Naive thymus-derived CD4-positive, alpha-beta T cell (primary cell): ENCODE measurements around the gene TRAPPC11. TPM values are rescaled to one million over a fixed set of nuclear protein-coding genes. Genes with fewer than 3 reads are reported as not detected.
A peak's percentile ranks its signal among the peaks of the same experiment; 100 is the strongest.

Experiments used
- ATAC-seq: fragments of 150-1000 bp; cut with Tn5 transposase; 2 replicates; pipeline ENCODE4 v1.10.0; 2021; ENCODE audit warnings: mild to moderate bottlenecking, moderate library complexity
- CTCF ChIA-PET: fragments of 350-600 bp; sonication (Branson Sonifier 250); formaldehyde crosslinking; loops from one replicate; lab custom pipeline; 2021; ENCODE audit warnings: antibody characterized with exemption; lab: Charles Lee
- POLR2A ChIA-PET: fragments of 350-600 bp; sonication (Branson Sonifier 250); formaldehyde crosslinking; loops from one replicate; lab custom pipeline; 2021; ENCODE audit warnings: antibody characterized with exemption, inconsistent platforms; lab: Charles Lee
- DNase-seq, 9 donors: peaks; one replicate each; pipeline versions ENCODE4 v3.0.0 to v3.0.0-alpha.2; 2020 to 2022; ENCODE audit warnings: mixed read lengths in 1 of 9
- H3K27ac ChIP-seq: one replicate; pipeline ENCODE4 v1.7.0; 2013; ENCODE audit warnings: mild to moderate bottlenecking, low read depth, low read length, moderate library complexity
- H3K27me3 ChIP-seq, 2 donors: one replicate each; pipeline ENCODE4 v1.7.0; 2013; ENCODE audit warnings: low read length in 2 of 2, mild to moderate bottlenecking in 2 of 2, moderate library complexity in 2 of 2; ENCODE audit not compliant: control insufficient read depth in 2 of 2, insufficient read depth in 2 of 2
- H3K36me3 ChIP-seq, 3 experiments: 1 replicate in 2 of 3; 2 replicates in 1 of 3; pipeline ENCODE4 v1.7.0; 2013; ENCODE audit warnings: low read length in 3 of 3, mild to moderate bottlenecking in 3 of 3, moderate library complexity in 1 of 3; ENCODE audit not compliant: insufficient read depth in 3 of 3, control insufficient read depth in 2 of 3
- H3K4me1 ChIP-seq, 2 donors: one replicate each; pipeline ENCODE4 v1.7.0; 2013; ENCODE audit warnings: low read length in 2 of 2, mild to moderate bottlenecking in 2 of 2, moderate library complexity in 1 of 2; ENCODE audit not compliant: control insufficient read depth in 2 of 2, insufficient read depth in 2 of 2
- H3K4me3 ChIP-seq: 2 replicates; pipeline ENCODE4 v1.7.0; 2013; ENCODE audit warnings: mild to moderate bottlenecking, low read length
- H3K9me3 ChIP-seq, 3 experiments: 1 replicate in 2 of 3; 2 replicates in 1 of 3; pipeline ENCODE4 v1.7.0; 2013; ENCODE audit warnings: low read length in 3 of 3; ENCODE audit not compliant: control insufficient read depth in 2 of 3
- H3K27ac Mint-ChIP-seq, 9 donors: one replicate each; pipeline ENCODE4 v1.8.0; 2020 to 2022; ENCODE audit warnings: mixed read lengths in 9 of 9, mild to moderate bottlenecking in 8 of 9, moderate library complexity in 5 of 9, inconsistent platforms in 2 of 9
- H3K27me3 Mint-ChIP-seq, 5 donors: one replicate each; pipeline ENCODE4 v1.8.0; 2021 to 2022; ENCODE audit warnings: mixed read lengths in 5 of 5, mild to moderate bottlenecking in 1 of 5
- H3K36me3 Mint-ChIP-seq, 5 donors: one replicate each; pipeline ENCODE4 v1.8.0; 2020 to 2022; ENCODE audit warnings: mixed read lengths in 5 of 5, mild to moderate bottlenecking in 3 of 5, inconsistent platforms in 1 of 5
- H3K4me1 Mint-ChIP-seq, 7 donors: one replicate each; pipeline ENCODE4 v1.8.0; 2020 to 2022; ENCODE audit warnings: mixed read lengths in 7 of 7, mild to moderate bottlenecking in 3 of 7, inconsistent platforms in 1 of 7
- H3K4me3 Mint-ChIP-seq, 10 donors: one replicate each; pipeline ENCODE4 v1.8.0; 2020 to 2022; ENCODE audit warnings: mild to moderate bottlenecking in 10 of 10, mixed read lengths in 10 of 10, moderate library complexity in 6 of 10, inconsistent platforms in 2 of 10
- H3K9me3 Mint-ChIP-seq, 11 donors: one replicate each; pipeline ENCODE4 v1.8.0; 2020 to 2022; ENCODE audit warnings: mixed read lengths in 11 of 11, mild to moderate bottlenecking in 4 of 11, inconsistent platforms in 1 of 11, moderate library complexity in 1 of 11
- intact Hi-C, 2 donors: fragments of 100-400 bp; cut with micrococcal nuclease; formaldehyde crosslinking; loops; one replicate each; pipeline ENCODE4 v1.15.1; 2023
- polyA plus RNA-seq, 2 donors: library from polyadenylated mRNA; unstranded; fragments of 300-500 nt; fragmentation: Illumina TruSeq; gene quantifications; one replicate each; pipeline ENCODE4 v1.2.3, GENCODE V29; 2021
- total RNA-seq, 6 experiments: library from RNA in 5 of 6; stranded (reverse) in 5 of 6; gene quantifications; 1 replicate in 5 of 6; 2 replicates in 1 of 6; pipeline ENCODE4 v1.2.3 and lab custom pipeline; 2021 to 2026

The TRAPPC11 gene
- total and polyA plus RNA-seq, 7 experiments from 2014 or later = 20.1 to 48.8 (median 33.6) TPM

- H3K36me3 ChIP-seq = peaks cover 0 to 35% (median 4%) of the 10 kb centered on the region in 3 experiments
Observed at GRCh38 chr4:183675625-183676024, 16.5 kb downstream of the TRAPPC11 start.

GRCh38 chr4:183681119-183681518 is 22.0 kb downstream of the TRAPPC11 start:
- no peaks in the 10 kb centered on the region for H3K4me1 ChIP-seq
- no peaks in the 10 kb centered on the region for H3K27me3 ChIP-seq
- Mint-ChIP-seq H3K27me3 (no peaks in the 10 kb centered on the region), H3K9me3 (no peaks in the 10 kb centered on the region), H3K27ac (no peak overlapping the region), H3K4me3 (no peak overlapping the region), H3K36me3 (peaks cover 0 to 35% (median 17%) of the 10 kb centered on the region in 5 donors), H3K4me1 (peaks cover 0 to 6% (median 0%) of the 10 kb centered on the region in 7 donors)
- no peak overlapping the region for H3K4me3 ChIP-seq
- no peak overlapping the region for H3K27ac ChIP-seq
- ChIA-PET POLR2A (no interaction called here), CTCF (no interaction called here)
- DNase-seq = no peak
- H3K36me3 ChIP-seq = peaks cover 13 to 45% (median 13%) of the 10 kb centered on the region in 3 experiments
- ATAC-seq = no peak
- no peaks in the 10 kb centered on the region for H3K9me3 ChIP-seq
- intact Hi-C loops = no loop called here

More at GRCh38 chr4:183675625-183676024, 16.5 kb downstream of the TRAPPC11 start:
- ChIA-PET POLR2A (no interaction called here), CTCF (no interaction called here)
- peaks cover 0 to 8% (median 3%) of the 10 kb centered on the region in 7 donors for H3K4me1 Mint-ChIP-seq
- ATAC-seq (no peak), DNase-seq (no peak)
- no peaks in the 10 kb centered on the region for H3K4me1 ChIP-seq
- H3K27me3 Mint-ChIP-seq = no peaks in the 10 kb centered on the region
- H3K4me3 Mint-ChIP-seq = no peak overlapping the region
- H3K4me3 ChIP-seq = no peak overlapping the region
- intact Hi-C loops = no loop called here
- no peak overlapping the region for H3K27ac Mint-ChIP-seq
- peaks cover 0 to 40% (median 14%) of the 10 kb centered on the region in 5 donors for H3K36me3 Mint-ChIP-seq
- no peaks in the 10 kb centered on the region for H3K27me3 ChIP-seq
- no peak overlapping the region for H3K27ac ChIP-seq
- H3K9me3 ChIP-seq = no peaks in the 10 kb centered on the region
- no peaks in the 10 kb centered on the region for H3K9me3 Mint-ChIP-seq

GRCh38 chr4:183686461-183686860 is 27.4 kb downstream of the TRAPPC11 start:
- ChIA-PET POLR2A (no interaction called here), CTCF (interaction anchor here (0.6 kb wide), 2 partner anchors 38 to 215 kb away, joined by 3 read pairs; no protein-coding TSS in a partner anchor)
- Histone ChIP-seq H3K9me3 (no peaks in the 10 kb centered on the region), H3K36me3 (peaks cover 9 to 52% (median 19%) of the 10 kb centered on the region in 3 experiments), H3K4me1 (no peaks in the 10 kb centered on the region), H3K4me3 (no peak overlapping the region), H3K27ac (no peak overlapping the region), H3K27me3 (no peaks in the 10 kb centered on the region)
- Mint-ChIP-seq H3K9me3 (no peaks in the 10 kb centered on the region), H3K27me3 (no peaks in the 10 kb centered on the region), H3K36me3 (peaks cover 4 to 53% (median 31%) of the 10 kb centered on the region in 5 donors), H3K4me1 (peaks cover 0 to 5% (median 3%) of the 10 kb centered on the region in 7 donors), H3K27ac (no peak overlapping the region), H3K4me3 (no peak overlapping the region)
- no peak for DNase-seq
- intact Hi-C loops = no loop called here
- ATAC-seq = no peak

GRCh38 chr4:183688216-183688615 is 29.1 kb downstream of the TRAPPC11 start:
- POLR2A ChIA-PET = no interaction called here
- DNase-seq = no peak
- H3K4me1 Mint-ChIP-seq = peaks cover 0 to 5% (median 3%) of the 10 kb centered on the region in 7 donors
- Histone ChIP-seq H3K4me1 (no peaks in the 10 kb centered on the region), H3K27ac (no peak overlapping the region), H3K27me3 (no peaks in the 10 kb centered on the region), H3K4me3 (no peak overlapping the region), H3K36me3 (peaks cover 13 to 60% (median 19%) of the 10 kb centered on the region in 3 experiments), H3K9me3 (no peaks in the 10 kb centered on the region)
- H3K4me3 Mint-ChIP-seq = no peak overlapping the region
- CTCF ChIA-PET = no interaction called here
- no peaks in the 10 kb centered on the region for H3K27me3 Mint-ChIP-seq
- intact Hi-C loops = no loop called here
- H3K36me3 Mint-ChIP-seq = peaks cover 8 to 57% (median 38%) of the 10 kb centered on the region in 5 donors
- H3K27ac Mint-ChIP-seq = peak overlapping the region in 1 of 9 donors; percentile 12
- H3K9me3 Mint-ChIP-seq = no peaks in the 10 kb centered on the region
- no peak for ATAC-seq

GRCh38 chr4:183691006-183691405 is 31.9 kb downstream of the TRAPPC11 start:
- no peak overlapping the region for H3K27ac Mint-ChIP-seq
- Histone ChIP-seq H3K4me3 (no peak overlapping the region), H3K9me3 (no peaks in the 10 kb centered on the region), H3K36me3 (peaks cover 4 to 58% (median 6%) of the 10 kb centered on the region in 3 experiments), H3K4me1 (no peaks in the 10 kb centered on the region), H3K27ac (no peak overlapping the region), H3K27me3 (no peaks in the 10 kb centered on the region)
- H3K36me3 Mint-ChIP-seq = peaks cover 14 to 58% (median 43%) of the 10 kb centered on the region in 5 donors
- H3K9me3 Mint-ChIP-seq = no peaks in the 10 kb centered on the region
- H3K4me1 Mint-ChIP-seq = peaks cover 0 to 5% (median 3%) of the 10 kb centered on the region in 7 donors
- no peaks in the 10 kb centered on the region for H3K27me3 Mint-ChIP-seq
- ATAC-seq (no peak), DNase-seq (no peak)
- ChIA-PET CTCF (no interaction called here), POLR2A (no interaction called here)
- intact Hi-C loops = no loop called here
- no peak overlapping the region for H3K4me3 Mint-ChIP-seq

GRCh38 chr4:183691897-183692296 is 32.8 kb downstream of the TRAPPC11 start:
- CTCF ChIA-PET = no interaction called here
- H3K9me3 Mint-ChIP-seq = no peaks in the 10 kb centered on the region
- Histone ChIP-seq H3K27ac (no peak overlapping the region), H3K36me3 (peaks cover 0 to 56% (median 4%) of the 10 kb centered on the region in 3 experiments), H3K9me3 (no peaks in the 10 kb centered on the region), H3K27me3 (no peaks in the 10 kb centered on the region), H3K4me1 (no peaks in the 10 kb centered on the region), H3K4me3 (no peak overlapping the region)
- H3K4me3 Mint-ChIP-seq = no peak overlapping the region
- no peak overlapping the region for H3K27ac Mint-ChIP-seq
- DNase-seq (no peak), ATAC-seq (no peak)
- peaks cover 14 to 60% (median 39%) of the 10 kb centered on the region in 5 donors for H3K36me3 Mint-ChIP-seq
- POLR2A ChIA-PET = no interaction called here
- intact Hi-C loops = no loop called here
- no peaks in the 10 kb centered on the region for H3K27me3 Mint-ChIP-seq
- H3K4me1 Mint-ChIP-seq = peaks cover 0 to 5% (median 1%) of the 10 kb centered on the region in 7 donors

- ATAC-seq = no peak
- CTCF ChIA-PET = no interaction called here
- peak overlapping the region in 2 of 9 donors; percentile 0 to 49 for H3K27ac Mint-ChIP-seq
Observed at GRCh38 chr4:183698909-183699308, 39.8 kb downstream of the TRAPPC11 start.

More at GRCh38 chr4:183698909-183699308, 39.8 kb downstream of the TRAPPC11 start:
- DNase-seq = no peak
- intact Hi-C loops = no loop called here
- Mint-ChIP-seq H3K4me3 (no peak overlapping the region), H3K27me3 (no peaks in the 10 kb centered on the region), H3K36me3 (peaks cover 33 to 70% (median 49%) of the 10 kb centered on the region in 5 donors), H3K9me3 (no peaks in the 10 kb centered on the region), H3K4me1 (peaks cover 0 to 4% (median 0%) of the 10 kb centered on the region in 7 donors)
- H3K9me3 ChIP-seq = no peaks in the 10 kb centered on the region
- no peaks in the 10 kb centered on the region for H3K4me1 ChIP-seq
- no peaks in the 10 kb centered on the region for H3K27me3 ChIP-seq
- H3K36me3 ChIP-seq = peaks cover 20 to 81% (median 35%) of the 10 kb centered on the region in 3 experiments
- H3K4me3 ChIP-seq = no peak overlapping the region
- no peak overlapping the region for H3K27ac ChIP-seq
- POLR2A ChIA-PET = no interaction called here
